CD4-positive, alpha-beta T cell treated with Interleukin-10 for 1 hour (primary cell): ENCODE measurements around the gene CCDC112.
"Not testable (repeated sequence)": the region's sequence is repeated elsewhere in the genome, so short reads cannot be mapped to it uniquely, and the experiment has no call there.

Experiments
- DNase-seq: peaks from one replicate; pipeline ENCODE4 v3.0.0-alpha.2; 2020

Gene CCDC112, protein sequence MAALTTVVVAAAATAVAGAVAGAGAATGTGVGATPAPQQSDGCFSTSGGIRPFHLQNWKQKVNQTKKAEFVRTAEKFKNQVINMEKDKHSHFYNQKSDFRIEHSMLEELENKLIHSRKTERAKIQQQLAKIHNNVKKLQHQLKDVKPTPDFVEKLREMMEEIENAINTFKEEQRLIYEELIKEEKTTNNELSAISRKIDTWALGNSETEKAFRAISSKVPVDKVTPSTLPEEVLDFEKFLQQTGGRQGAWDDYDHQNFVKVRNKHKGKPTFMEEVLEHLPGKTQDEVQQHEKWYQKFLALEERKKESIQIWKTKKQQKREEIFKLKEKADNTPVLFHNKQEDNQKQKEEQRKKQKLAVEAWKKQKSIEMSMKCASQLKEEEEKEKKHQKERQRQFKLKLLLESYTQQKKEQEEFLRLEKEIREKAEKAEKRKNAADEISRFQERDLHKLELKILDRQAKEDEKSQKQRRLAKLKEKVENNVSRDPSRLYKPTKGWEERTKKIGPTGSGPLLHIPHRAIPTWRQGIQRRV

DNA sequence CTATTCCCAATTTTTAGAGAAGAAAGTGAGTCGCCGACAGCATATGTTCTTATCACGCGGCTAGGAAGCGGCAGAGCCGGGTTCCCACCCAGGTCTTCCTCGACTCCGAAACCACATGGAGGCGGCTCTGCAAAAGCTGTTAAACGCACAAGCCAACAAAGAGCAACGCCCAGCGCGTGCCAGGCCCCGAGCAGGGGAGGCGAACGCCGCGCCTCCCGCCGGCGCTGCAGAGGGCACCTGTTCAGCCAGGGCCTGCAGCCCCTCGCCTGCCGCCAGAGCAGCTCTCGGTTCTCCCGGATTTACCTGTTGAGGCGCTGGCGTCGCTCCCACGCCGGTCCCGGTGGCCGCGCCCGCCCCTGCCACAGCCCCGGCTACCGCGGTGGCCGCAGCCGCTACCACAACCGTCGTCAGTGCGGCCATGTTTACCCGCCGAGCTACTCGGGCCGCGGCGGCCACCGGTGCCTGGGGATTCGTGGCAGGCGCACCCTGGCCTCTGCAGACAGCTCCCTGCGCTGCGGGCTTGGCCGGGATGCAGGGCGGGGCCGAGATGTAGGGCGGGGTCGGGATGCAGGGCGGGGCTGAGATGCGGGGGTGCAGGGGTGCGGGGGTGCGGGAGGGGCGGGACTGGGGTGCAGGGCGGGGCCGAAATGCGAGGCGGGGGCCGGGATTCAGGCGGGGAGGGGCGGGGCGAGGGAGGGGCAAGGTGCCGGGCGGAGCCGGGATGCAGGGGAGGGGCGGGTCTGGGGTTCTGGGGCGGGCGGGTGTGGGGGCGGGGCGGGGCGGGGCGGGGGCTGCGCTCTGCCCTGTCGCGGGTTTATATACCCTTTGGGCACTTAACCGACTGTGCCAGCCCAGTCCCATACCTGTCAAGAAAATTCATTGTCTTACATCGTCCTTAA lies at the start of gene CCDC112:
TSS of gene CCDC112 (minus strand) at position 531 of the 899 bp plus-strand sequence. CDS start at position 420, 111 bp downstream.
- peak; percentile 81 for DNase-seq

DNA sequence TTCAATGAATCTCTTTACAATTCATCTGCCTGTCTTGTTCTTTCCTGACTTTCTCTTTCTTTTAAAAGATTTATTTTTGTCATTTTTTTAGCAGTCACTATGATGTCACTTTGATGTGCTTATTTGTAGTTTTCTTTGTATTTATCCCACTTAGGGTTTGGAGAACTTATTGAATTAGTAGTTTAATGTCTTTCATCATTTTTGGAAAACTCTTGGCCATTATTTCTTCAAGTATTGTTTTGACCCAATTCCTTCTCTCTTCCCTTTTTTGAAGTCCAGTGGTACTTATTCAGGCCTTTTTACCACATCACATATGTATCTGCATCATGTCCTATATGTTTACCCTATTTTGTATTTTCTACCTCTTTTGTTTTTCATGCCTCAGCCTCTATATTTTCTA lies 48.9 kb upstream of the CCDC112 start:
- no peak for DNase-seq

DNA sequence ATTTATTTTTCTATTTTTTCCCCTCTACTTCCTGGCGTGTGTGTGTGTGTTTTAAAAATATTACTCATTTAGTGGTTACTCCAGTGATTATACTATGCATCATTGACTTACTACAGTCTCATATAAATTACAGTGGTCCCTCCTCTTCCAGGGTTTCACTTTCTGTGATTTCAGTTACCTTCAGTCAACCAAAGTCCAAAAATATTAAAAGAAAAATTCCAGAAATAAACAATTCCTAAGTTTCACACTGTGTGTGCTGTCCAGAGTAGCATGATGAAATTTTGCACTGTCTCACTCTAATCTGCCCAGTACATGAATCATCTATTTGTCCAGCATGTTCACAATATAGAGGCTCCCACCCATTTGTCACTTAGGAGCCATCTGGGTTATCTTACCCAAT lies 47.4 kb upstream of the CCDC112 start:
- DNase-seq = no peak

DNA sequence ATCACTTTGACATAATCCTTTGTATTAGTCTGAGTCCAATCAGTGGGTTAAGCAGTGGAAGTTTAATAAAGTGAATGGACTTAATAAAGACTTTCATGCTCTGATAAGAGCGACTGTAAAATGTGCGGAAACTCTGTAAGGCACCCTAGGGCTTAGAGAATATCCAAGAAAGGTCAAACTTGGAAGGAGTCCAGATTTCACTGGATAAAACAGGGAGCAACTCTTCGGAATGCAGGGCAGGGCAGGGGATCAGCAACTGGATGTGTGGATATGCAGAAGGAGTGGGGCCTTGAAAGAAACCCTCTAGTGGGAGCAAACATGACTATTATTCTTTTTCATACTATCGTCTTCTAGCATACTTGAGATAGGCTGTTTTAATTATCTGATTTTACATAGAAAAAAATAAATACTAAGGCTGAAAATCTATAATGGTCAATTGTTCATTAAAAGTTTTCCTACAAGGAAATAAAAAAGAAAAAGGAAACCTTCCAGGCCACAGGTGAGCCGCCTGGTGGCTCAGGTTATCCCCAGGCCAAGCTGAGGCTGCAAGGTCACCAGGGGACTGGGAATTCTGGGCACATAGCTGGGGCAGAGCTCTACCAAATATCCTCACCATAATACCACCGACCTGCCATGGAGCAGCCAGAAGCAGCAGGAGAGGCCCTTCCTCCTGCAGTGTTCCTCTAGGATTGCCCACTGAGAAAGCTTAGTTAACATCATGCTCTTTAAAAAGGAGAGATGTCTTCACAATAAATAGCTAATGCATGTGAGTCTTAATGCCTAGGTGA lies 46.3 kb upstream of the CCDC112 start:
- DNase-seq = no peak

DNA sequence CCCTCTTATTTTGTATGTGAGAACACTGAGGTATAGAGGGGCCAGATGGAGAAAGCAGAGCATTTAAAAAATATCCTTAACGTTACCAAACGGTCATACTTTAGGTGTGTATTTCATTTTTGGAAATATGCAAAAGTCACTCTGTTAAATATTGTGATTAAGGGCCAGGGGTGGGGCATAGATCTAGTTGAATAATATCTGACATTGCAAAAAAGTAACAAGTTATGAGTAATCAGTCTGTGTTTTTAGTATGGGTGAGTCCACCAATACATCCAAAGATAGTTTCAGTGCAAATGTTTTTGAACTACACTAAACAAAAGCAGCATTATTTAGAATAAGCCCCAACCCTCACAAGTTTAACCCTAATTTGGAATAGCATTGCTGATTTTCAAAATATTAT lies 45.3 kb upstream of the CCDC112 start:
- no peak for DNase-seq

DNA sequence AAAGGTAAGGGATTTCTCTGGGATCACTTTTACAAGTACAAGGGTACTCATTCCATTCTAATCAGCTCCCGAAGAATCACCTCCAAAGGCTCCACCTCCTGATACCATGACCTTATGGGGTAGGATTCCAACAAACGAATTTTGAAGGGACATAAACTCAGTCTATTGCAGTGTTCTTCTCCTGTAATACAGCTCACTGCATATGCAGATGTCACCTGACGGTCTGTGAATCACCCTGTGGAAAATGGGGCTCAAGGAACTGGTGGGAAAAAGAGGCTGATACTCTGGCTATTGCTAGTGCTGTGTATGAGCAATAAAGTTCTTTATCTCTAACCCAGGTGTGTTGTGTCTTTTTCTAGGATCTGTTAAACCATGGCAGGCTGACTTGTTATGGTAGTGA lies 42.4 kb upstream of the CCDC112 start:
- DNase-seq = no peak

DNA sequence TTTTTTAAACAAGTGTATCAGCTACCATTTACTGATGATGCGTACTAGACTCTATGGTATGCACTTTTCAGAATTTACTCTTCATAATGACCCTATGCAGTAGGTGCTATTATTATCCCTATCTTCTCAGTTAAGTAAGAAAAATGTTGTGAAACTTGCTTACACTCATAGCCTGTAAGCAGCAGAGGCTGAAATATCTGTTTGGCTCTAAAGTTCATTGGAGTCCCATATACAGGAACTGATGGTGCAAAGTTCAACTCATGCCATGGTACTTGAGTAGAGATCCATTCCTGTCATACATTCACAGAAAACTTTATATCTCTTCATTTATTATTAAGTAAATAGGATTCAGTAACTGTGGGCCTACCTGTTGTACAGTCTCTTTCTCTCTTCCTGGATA lies 41.4 kb upstream of the CCDC112 start:
- DNase-seq = no peak

DNA sequence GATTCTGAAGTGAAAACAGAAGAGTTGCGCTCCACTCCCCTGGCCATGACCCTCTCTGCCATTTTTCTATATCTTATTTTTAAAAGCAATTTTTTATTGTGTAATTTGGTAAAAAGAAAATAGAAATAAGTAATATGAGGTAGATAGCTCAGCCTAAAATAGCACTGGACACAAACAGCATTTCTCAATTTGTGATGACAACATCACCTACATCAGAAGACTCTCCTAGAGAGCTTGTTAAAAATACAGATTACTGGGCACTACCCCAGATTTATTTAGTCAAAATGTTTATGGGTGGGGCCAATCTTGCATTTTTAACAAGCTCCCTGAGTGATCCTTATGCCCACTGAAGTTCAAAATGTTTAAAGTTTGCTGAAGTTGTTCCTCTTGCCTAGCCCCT lies 40.5 kb upstream of the CCDC112 start:
- DNase-seq = no peak

DNA sequence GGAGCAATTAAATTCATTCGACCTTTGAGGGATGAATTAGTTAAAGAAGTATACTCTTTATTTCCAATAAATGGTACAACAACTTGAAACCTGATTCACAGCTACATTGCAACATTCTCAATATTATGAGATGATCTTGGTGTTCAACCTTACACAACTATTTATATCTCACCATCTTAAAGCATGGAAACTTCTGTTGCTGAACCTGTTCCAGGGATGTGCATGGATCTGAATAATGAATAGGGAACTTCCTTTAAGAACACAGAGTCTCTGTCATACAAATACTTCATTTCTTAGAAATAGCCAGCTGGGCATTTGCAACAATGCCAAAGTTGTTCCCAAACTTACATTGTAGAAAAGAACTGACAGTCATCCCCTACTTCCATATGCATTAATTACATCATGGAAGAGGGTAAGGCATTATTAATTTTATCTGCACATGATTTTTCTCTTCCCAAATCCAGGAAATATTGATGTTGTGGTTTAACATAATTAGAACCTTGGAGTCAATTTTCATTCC lies 39.8 kb upstream of the CCDC112 start:
- no peak for DNase-seq

DNA sequence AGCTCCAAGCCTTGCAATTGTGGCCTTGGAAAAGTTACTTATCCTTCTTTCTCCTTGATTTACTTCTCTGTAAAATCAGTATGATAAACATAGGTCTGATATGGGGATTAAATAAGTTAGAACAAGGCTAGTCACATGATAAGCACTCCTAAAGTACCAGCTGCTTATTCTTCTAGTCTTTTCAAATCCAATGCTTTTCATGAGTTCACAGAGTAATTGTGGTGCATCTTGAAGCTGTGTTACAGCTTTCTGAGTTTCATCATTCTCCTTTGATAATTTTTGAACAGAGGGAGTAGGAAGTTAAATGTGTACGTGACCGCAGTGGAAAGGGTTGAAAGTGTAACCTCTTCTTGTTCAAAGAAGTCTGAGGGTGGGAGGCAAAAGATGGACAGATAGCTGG lies 38.8 kb upstream of the CCDC112 start:
- no peak for DNase-seq

DNA sequence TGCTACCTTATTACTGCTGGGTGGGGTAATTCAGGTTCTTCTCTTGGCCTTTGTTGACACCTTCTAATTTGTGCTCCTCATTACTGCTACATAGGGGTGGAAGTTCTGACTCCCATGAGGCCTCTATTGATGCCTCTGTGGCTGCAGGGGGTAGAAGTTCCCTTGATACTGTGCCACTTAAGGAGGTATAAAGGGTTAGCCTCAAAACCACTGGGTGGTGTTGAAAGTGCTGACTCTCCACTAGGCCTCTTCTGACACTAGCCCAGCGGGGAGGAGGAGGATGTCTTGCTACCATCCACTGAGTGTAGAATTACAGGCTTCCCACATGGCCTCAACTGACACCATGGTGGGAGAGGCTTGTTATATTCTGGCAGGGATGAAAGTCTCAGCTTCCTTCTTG lies 36.7 kb upstream of the CCDC112 start:
- no peak for DNase-seq

DNA sequence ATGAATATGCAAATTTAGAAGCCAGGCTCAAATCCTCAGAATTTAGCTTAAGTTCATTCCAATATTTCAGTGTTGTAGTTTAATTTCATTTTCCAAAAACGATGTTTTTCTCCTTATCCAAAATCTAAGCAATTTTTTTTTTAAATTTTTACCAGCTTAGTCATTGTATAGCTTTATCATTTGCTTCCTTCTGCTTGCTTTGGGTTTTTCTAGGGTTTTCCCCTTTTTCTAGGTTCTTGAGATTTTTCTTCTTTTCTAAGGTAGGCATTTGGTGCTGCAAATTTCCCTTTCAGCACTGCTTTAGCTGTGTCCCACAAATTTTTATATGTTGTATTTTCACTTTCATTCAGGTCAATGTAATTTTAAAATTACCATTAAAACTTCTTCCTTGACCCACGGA lies 34.4 kb upstream of the CCDC112 start:
- DNase-seq = no peak

DNA sequence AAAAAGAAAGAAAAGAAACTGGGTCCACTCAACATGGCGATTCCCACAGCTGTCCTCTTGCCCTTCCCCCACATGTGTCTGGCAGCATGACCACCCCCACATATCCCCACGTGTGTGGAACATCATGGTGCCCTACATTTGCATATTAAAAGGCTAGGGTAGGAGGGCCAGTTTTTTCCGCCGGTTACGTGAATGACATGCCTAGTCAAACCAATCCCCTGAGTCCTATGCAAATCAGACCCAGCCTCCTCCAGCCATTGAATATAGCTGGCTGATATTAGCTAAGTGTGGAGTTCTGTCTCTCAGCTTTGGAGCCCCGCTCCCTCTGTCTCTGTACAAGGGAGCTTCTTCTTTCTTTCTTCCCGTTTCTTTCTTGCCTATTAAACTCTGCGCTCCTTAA lies 33.0 kb upstream of the CCDC112 start:
- no peak for DNase-seq

DNA sequence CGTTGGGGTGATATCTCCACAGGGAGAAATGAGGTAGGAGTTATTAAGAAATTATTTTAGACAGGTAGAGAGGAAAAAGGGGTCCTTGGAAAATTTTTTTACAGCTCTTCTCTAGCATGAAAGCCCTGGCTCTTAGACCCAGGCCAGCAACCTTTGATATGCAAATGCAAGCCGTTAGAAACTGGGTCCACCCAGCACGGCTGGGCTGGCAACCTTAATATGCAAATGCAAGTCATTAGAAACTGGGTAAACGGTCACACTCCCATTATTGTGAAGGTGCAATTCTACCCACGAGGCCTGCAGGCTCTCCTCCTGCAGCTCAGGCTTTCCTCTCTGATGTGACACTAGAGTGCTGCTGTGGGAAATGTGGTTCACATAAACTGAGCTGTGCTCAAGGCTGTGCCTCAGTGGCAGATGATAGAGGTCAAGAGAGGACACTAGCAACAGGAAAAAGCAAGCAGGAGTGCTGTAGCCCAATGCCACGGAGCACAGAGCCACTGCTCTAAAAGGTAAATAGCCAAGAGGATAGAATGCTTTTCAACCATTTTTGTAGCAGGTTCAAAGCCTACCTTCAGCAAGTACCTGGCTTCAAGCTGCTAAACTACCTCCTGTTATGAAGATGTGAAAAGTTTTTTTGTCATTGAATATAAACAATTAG lies 32.3 kb upstream of the CCDC112 start:
- DNase-seq = not testable (repeated sequence)

DNA sequence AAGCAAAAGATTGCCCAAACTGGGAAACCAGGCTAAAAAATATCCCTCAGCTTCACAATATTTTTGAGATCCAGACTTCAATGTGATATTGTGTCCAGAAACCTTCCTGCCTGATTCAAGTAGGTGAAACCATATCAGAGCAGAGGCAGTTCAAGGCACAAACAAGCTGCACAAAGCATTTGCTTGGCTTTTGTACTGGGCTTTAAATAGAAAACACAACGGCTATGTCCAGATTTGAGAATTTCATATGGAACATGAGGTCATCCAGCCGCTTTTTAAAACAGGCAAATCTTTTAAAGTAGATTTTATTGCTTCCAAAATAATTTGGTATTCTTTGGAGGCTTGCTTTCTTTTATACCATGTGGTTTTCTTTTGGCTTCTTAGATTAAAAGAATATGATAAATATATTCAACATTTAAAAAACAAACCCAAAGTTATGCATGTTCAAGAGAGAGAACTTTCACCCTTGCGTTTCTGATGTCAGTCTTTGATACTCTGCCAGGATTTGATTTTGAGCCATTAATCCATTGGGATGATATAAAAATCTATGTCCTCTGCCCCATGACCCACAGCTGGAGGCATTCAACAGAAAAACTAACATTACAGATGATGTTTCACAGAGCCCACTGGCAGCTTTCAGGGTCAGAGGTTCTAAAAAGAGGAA lies 29.0 kb upstream of the CCDC112 start:
- DNase-seq = no peak

DNA sequence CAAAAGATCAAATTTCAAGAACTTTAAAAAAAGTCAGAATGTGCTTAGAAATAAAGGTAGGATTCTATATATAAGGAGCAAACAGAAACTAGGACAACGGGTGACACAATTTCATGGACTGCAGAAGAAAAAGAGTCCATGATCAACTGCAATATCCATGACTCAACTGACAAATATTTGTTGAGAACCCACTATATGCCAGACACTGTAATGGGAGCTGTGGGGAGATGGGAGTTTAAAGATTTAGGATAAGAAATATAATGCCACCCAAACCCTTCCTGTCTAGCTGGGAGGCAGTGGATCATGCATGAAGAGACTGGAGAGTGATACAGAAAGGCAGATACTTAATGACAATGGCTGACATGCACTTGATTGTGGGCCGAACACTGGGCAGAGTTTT lies 27.6 kb upstream of the CCDC112 start:
- DNase-seq = no peak

DNA sequence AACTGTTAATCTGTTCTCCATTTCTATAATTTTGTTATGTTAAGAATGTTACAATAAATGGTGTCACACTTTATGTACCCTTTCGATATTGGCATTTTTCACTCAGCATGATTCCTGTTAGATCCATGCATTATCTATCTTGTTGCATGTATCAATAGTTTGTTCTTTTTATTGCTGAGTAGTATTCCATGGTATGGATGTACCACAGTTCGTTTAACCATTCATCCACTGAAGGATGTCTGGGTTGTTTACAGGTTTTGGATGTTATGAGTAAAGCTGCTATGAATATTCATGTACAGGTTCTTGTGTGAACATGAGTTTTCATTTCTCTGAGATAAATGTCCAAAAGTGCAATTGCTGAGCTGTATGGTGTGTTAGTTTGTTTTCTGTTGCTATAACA lies 26.3 kb upstream of the CCDC112 start:
- DNase-seq = no peak

DNA sequence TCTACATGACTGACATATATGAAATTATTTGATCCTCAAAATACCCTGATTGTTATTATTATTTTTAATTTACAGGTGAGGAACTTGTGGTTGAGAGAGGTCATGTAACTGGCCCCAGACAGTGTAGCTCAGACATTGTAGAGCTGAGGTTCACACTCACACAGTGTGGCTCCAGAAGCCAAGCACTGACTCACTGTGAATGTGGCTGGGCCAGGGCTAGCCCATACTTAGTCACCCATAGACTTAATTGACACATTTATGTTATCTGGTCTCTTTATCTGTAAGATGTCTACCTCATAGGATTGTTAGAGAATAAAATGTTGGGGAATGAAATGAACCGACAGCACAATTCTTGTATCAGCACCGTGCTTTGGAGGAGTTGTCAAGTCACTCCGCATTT lies 24.9 kb upstream of the CCDC112 start:
- no peak for DNase-seq

DNA sequence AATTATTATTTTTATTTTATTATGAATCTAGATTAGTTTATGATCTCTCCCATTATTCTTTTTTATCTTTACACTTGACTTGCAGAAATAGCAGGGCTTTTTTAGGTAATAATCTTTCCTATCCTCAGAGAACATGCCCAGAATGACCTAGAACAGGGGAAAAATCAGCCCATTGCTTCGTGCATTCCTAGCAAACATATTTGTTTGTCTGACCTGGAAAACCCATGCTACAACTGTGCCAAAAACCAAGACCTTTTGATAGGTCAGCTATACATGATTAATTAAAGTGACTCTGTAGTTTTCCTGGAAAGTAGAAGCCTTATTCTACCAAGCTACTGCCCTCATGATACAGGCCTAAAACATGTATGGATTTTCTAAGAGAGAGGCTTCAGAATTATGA lies 24.1 kb upstream of the CCDC112 start:
- no peak for DNase-seq

DNA sequence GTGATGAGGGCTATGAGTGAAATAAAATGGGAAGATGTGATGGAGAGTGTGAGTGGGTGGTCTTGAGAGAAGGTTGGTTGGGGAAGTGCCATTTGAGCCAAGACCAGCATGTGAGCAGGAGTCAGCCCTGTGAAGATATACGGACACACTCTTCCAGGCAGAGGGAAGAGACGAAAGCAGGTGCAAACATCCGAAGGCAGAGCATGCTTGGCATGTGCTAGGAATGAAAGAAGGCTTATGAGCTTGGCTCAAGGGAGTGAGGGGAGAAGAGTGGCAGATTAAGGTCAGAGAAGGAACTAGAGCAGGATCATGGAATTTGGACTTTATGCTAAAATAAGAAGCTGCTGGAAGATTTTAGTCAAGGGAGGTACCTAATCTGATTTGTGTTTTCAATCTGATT lies 23.6 kb upstream of the CCDC112 start:
- no peak for DNase-seq

DNA sequence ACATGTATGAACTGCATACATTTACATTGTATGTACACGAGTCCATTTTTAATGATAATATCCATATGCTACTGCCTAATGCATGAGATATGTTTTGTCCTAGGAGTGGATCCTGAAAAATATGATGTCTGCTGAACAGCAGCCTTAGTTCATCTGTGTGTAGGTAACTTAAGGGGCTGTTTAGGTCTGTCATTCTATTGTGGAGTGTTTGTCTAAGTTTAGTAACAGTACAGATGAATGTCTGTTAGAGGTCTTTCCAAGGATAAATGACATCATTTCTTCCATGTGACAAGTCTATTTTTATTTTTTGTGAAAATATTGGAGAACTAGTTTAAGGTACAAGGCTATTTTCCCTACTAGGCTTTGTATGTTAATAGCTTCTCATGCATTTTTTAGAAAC lies 22.6 kb upstream of the CCDC112 start:
- DNase-seq = no peak

DNA sequence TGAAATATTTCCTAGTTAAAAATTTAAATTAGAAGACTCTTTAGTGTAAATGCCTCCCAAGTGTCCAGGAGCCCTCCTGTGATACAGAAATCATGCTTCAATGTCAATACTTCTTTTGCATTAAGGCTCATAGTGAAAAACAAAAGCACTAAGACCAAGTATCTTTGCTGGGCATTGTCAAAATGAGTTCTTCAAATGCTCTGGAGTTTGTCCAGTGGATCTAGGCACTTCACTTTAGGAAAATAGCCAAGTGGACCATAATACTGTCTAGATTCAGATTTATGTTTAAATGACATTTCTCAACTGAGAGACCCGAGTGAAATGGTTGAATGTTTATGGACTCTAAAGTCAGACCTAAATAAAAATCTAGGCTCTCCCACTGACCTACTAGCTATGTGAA lies 21.3 kb upstream of the CCDC112 start:
- no peak for DNase-seq
